Left lung (tissue), 10 donors: ENCODE measurements around the gene POM121. TPM values are rescaled to one million over a fixed set of nuclear protein-coding genes. Genes with fewer than 3 reads are reported as not detected.
"Not testable (repeated sequence)": the region's sequence is repeated elsewhere in the genome, so short reads cannot be mapped to it uniquely, and the experiment has no call there.

Experiments
- ATAC-seq: fragments of 200-7000 bp; cut with Tn5 transposase; one replicate; pipeline ENCODE4 v1.9.1; 2020; ENCODE audit warnings: moderate library complexity
- DNase-seq, 4 donors: peaks; one replicate each; pipeline ENCODE4 v3.0.0-alpha.2; 2013 to 2020
- H3K27ac ChIP-seq, 2 donors: fragments of 200-600 bp; sonication (generic) in 1 of 2; one replicate each; pipeline versions ENCODE4 v1.5.0 to v1.8.0; 2020 to 2021
- H3K27me3 ChIP-seq, 2 donors: fragments of 200-600 bp; sonication (generic) in 1 of 2; one replicate each; pipeline versions ENCODE4 v1.5.0 to v1.8.0; 2020 to 2021
- H3K36me3 ChIP-seq, 2 donors: fragments of 200-600 bp; sonication (generic) in 1 of 2; one replicate each; pipeline versions ENCODE4 v1.5.0 to v1.8.0; 2020 to 2021
- H3K4me1 ChIP-seq, 2 donors: fragments of 200-600 bp; one replicate each; pipeline ENCODE4 v1.8.0; 2021
- H3K4me3 ChIP-seq, 2 donors: fragments of 200-600 bp; sonication (generic) in 1 of 2; one replicate each; pipeline versions ENCODE4 v1.5.0 to v1.8.0; 2020 to 2021; ENCODE audit warnings: mild to moderate bottlenecking in 1 of 2
- H3K9me3 ChIP-seq, 2 donors: fragments of 200-600 bp; sonication (generic) in 1 of 2; one replicate each; pipeline versions ENCODE4 v1.5.0 to v1.8.0; 2020 to 2021
- intact Hi-C, 2 donors: fragments of 100-400 bp; cut with DNase I; formaldehyde crosslinking; loops; one replicate each; pipeline versions ENCODE4 v1.11.2 to v1.14.2; 2022
- polyA plus RNA-seq, 6 donors: library from polyadenylated mRNA; unstranded; fragments of 120-200 nt; gene quantifications; one replicate each; pipeline ENCODE4 v1.2.1, GENCODE V29; 2013; ENCODE audit not compliant: insufficient read length in 6 of 6
- total RNA-seq, 2 donors: library from RNA; stranded (reverse); fragmentation: NEBNext Ultra II Directional; extraction: Animal tissue kit (Norgen Biotek cat#: 25700); gene quantifications; one replicate each; pipeline ENCODE4 v1.2.1, GENCODE V29; 2021
- donor health status: DM: no; HTN: yes; CAD: no.
- donor health status: DM: no; HTN: no; CAD: no.

The POM121 gene
- total and polyA plus RNA-seq, 8 donors: 28.8 to 50.5 (median 42.2) TPM

DNA sequence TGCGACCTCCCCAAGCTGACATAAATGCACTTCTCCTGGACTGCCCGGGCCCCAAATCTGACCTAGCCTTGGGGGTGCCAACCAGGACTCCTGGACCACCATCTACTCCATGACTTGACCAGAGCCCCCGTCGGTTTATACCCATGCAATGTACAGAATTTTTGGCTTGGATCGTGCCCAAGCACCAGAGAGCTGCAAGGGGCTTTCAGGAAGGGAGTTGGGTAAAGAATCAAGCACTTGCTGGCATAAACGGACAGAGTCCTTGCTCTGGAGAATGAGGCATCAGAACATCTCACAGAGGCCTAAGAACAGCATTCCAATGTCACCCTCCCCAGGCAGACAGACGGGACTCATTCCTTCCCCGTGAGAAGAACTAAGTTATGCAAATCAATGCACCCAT lies 38.2 kb downstream of the POM121 start:
- DNase-seq, H3K36me3 ChIP-seq, H3K4me1 ChIP-seq, H3K4me3 ChIP-seq, H3K27ac ChIP-seq, intact Hi-C loops, ATAC-seq, H3K27me3 ChIP-seq, H3K9me3 ChIP-seq: not testable (repeated sequence)

DNA sequence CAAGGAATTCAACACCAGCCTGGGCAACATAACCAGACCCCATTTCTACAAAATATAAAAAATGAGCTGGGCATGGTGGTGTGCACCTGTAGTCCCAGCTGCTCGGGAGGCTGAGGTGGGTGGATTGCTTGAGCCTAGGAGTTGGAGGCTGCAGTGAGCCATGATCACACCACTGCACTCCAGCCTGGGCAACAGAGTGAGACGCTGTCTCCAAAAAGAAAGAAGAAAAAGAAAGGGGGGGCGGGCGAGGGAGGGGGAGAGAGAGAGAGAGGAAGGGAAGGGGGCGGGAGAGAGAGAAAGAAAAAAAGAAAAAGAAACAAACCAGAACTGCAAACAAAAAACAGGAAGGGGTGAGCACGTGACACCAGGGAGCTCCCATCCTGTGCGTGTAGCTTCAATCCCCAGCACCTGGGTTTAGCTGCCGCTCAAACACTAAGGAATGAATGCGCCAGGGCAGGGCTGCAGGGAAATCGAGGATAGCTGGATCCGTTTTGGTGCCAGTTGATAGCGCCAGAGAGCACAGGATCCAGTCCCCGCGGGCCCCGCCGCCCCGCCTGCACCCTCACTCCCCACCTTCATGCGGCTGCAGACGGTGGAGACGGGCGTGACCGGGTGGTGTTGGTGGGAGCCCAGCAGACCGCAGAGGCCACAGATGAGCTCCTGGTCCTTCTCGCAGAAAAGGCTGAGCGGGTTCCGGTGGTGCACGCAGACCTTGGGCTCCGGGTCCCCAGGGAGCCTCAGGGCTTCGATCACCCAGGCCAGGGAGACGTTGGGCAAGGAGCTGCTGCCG lies 40.5 kb downstream of the POM121 start:
- H3K4me3 ChIP-seq, H3K27ac ChIP-seq, H3K9me3 ChIP-seq, intact Hi-C loops, DNase-seq, H3K4me1 ChIP-seq, H3K36me3 ChIP-seq, H3K27me3 ChIP-seq: not testable (repeated sequence)
- ATAC-seq: peak; percentile 2

DNA sequence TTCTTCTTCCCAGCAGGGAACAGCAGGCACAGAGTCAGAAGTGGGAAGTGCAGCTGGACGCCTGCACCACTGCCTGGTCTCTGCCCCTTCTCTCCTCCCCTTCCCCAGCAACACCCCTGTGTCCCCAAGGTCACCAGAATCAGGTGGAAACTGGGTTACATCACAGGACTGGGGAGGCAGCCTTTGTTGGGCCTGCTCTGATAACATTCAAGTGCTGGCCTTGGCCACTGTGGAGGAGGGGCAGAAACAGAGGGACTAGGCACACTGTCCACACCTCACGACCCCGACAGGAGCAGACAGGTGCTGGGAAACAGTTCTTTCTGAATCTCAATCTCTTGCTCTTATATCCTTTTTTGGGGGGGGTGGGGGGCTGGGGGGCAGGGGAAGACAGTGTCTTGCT lies 42.0 kb downstream of the POM121 start:
- H3K4me3 ChIP-seq, DNase-seq, H3K27me3 ChIP-seq, ATAC-seq, intact Hi-C loops, H3K4me1 ChIP-seq, H3K9me3 ChIP-seq, H3K36me3 ChIP-seq, H3K27ac ChIP-seq: not testable (repeated sequence)

DNA sequence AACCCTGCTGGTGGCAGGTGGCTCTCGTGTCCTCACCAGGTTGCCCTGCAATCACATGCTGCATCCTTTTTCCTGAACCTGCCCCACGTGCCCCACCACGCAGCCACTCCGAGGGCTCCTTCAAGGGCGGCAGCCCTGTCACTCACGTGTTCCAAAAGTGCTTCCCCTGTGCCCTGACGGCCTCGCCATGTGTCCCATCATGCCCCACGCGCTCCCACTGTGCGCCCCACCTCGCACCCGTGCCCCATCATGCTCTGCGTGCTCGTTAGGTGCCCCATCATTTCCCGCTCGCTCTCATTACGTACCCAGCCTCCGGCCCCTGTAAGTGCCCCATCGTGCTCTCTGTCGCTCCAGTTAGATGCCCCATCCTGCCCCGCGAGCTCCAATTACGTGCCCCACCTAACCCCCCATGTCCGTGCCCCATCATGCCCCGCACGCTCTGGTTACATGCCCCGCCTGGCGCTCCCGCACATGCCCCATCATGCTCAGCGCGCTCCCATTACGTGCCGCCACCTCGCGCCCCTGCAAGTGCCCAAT lies 44.2 kb downstream of the POM121 start, which contains the start of gene TRIM74:
Gene TRIM74 (minus strand): TSS at position 487 of the 537 bp plus-strand sequence. CDS start 3,309 bp downstream, outside the sequence.
- H3K27me3 ChIP-seq, H3K4me1 ChIP-seq, H3K9me3 ChIP-seq, ATAC-seq, H3K4me3 ChIP-seq, H3K27ac ChIP-seq, H3K36me3 ChIP-seq, intact Hi-C loops: not testable (repeated sequence)
- peak in 1 of 4 donors; percentile 53 for DNase-seq

DNA sequence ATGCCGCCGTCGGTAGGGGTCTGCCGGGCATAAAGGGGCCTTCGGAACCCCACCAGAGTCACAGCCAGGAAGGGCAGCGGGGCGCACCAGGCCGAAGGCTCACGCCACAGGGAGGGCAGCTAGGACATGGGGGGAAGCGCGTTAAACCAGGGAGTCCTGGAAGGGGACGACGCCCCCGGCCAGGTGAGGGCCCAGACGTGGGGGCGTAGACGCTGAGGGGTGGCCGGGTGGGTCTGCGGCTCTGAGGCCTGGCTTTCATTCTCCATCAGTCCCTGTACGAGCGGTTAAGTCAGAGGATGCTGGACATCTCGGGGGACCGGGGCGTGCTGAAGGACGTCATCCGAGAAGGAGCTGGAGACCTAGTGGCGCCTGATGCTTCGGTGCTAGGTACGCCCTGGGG lies 44.8 kb downstream of the POM121 start:
- H3K27ac ChIP-seq, H3K36me3 ChIP-seq, H3K4me1 ChIP-seq, H3K9me3 ChIP-seq, H3K4me3 ChIP-seq, DNase-seq, H3K27me3 ChIP-seq, intact Hi-C loops, ATAC-seq: not testable (repeated sequence)

DNA sequence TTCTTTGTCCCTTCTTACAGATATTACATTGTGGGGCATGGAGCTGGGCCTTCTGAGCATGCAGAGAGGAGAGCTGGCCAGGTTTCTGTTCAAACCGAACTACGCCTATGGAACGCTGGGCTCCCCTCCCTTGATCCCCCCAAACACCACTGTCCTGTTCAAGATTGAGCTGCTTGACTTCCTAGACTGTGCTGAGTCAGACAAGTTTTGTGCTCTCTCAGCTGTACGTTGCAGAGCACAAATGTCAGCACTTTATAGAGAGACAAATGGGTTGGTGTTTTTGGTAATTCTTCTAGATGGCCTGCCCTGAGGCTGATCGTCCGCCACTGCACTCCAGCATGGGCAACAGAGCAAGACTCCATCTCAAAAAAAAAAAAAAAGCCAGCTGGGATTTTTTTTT lies 46.6 kb downstream of the POM121 start:
- H3K4me1 ChIP-seq, H3K27ac ChIP-seq, H3K36me3 ChIP-seq, H3K4me3 ChIP-seq, intact Hi-C loops, DNase-seq, H3K9me3 ChIP-seq, H3K27me3 ChIP-seq: not testable (repeated sequence)
- peak; percentile 30 for ATAC-seq

DNA sequence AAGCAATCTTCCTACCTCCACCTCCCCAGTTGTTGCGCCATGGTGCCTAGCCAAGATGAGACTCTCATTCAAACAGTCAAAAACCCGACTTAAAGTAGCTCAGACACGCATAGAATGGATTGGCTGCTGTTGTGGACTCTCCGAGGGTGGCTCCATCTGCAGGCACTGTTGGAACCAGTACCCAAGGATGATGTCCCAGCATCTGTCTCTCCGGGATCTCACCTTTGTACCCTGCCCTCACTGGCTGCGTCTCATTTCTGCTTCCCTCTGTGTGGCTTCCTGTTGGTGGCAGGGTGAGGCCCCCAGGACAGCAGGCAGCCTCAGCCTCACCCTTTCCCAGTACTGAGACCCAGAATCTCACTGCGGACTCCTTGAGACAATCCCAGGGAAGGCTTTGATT lies 49.9 kb downstream of the POM121 start:
- DNase-seq, H3K36me3 ChIP-seq, H3K27ac ChIP-seq, H3K27me3 ChIP-seq, ATAC-seq, H3K9me3 ChIP-seq, H3K4me1 ChIP-seq, intact Hi-C loops, H3K4me3 ChIP-seq: not testable (repeated sequence)

DNA sequence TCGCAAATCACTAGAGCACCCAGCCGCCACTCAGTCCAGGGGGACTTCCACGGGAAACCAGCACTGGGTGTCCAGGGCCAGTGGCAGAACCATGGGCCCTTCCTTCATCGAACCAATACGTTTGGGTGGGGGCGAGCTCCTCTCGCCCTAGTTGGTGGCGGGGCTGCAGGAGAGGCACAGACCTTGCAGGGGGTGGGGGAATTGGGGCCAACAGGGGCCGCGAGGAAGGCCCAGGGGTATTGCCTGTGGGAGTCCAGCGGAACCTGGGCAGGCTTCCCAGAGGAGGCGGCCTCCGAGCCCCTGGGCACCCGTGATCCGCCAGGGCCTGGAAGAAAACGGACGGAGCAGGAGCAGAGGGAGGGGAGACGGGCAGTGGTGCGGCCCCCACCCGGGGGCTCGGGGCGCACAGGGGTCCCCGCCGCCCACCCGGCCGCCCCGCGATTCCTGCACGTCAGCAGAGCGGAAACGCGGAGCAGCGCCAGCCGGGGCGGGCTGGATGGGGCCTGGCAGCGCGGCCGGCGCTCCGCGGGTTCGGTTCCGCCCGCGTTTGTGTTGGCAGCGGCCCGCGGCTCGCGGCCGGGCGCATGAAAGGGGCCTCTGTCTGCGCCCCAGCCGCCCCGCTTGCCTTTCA lies 50.9 kb downstream of the POM121 start:
- H3K36me3 ChIP-seq, H3K27ac ChIP-seq, H3K9me3 ChIP-seq, intact Hi-C loops, H3K4me1 ChIP-seq, H3K27me3 ChIP-seq, H3K4me3 ChIP-seq, ATAC-seq: not testable (repeated sequence)
- peak in 1 of 4 donors; percentile 68 for DNase-seq

DNA sequence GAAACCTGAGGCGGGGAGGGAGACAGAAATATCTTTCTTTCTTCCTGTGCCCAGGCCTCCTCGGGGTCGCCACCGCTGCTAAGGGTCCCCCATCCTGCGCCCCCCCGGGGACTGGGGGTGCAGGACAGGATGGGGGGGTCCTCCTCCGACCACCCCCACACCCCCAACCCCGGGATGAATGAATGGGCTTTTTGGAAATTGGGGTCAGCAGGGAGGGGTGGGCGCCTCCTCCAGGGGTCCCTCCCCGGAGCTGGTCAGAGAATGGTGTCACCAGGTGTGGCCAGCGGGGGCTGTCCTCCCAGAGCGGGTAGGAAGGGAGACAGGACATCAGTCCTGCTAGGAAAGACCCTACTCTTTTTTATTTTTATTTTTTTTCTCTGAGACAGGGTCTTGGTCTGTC lies 51.5 kb downstream of the POM121 start:
- ATAC-seq, intact Hi-C loops, DNase-seq: not testable (repeated sequence)

DNA sequence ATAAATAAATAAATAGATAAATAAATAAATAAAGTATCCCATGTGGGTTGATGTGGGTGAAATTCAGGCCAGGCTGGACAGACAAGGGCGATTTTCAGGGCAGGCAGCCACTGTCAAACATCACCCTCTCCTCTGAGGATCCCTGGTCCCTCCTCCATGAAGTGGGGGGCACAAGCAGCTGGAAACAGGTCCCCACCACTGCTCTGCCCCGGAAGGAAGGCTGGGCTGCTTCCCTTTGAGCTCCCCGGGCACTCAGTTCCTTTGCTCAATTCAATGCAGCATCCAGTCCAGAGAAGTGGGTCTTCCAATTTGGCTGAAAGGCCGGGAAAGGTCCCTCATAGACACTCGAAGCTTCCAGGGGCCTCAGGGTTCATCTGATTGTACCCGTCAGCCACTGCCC lies 55.5 kb downstream of the POM121 start:
- H3K4me1 ChIP-seq, ATAC-seq, H3K36me3 ChIP-seq, DNase-seq, H3K4me3 ChIP-seq, H3K27me3 ChIP-seq, H3K9me3 ChIP-seq, intact Hi-C loops, H3K27ac ChIP-seq: not testable (repeated sequence)

More for the DNA sequence above, 51.5 kb downstream of the POM121 start:
- H3K36me3 ChIP-seq, H3K27ac ChIP-seq, H3K27me3 ChIP-seq, H3K9me3 ChIP-seq, H3K4me3 ChIP-seq, H3K4me1 ChIP-seq: not testable (repeated sequence)

DNA sequence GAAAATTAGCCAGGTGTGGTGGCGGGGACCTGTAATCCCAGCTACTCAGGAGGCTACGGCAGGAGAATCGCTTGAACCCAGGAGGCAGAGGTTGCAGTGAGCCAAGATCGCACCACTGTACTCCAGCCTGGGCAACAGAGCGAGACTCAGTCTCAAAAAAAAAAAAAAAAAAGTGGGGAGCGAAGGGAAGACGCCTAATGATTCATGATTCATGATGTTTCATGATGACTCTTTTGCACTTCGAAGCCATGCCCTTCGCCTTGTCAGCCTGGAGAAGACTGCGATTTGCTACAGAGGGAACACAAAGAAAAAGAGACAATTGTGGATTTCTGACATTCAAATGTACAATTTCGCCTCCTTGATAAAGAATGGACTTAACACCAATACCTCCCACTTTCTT lies 57.2 kb downstream of the POM121 start:
- H3K4me1 ChIP-seq, intact Hi-C loops, H3K36me3 ChIP-seq, H3K4me3 ChIP-seq, H3K9me3 ChIP-seq, H3K27me3 ChIP-seq, ATAC-seq, DNase-seq, H3K27ac ChIP-seq: not testable (repeated sequence)

DNA sequence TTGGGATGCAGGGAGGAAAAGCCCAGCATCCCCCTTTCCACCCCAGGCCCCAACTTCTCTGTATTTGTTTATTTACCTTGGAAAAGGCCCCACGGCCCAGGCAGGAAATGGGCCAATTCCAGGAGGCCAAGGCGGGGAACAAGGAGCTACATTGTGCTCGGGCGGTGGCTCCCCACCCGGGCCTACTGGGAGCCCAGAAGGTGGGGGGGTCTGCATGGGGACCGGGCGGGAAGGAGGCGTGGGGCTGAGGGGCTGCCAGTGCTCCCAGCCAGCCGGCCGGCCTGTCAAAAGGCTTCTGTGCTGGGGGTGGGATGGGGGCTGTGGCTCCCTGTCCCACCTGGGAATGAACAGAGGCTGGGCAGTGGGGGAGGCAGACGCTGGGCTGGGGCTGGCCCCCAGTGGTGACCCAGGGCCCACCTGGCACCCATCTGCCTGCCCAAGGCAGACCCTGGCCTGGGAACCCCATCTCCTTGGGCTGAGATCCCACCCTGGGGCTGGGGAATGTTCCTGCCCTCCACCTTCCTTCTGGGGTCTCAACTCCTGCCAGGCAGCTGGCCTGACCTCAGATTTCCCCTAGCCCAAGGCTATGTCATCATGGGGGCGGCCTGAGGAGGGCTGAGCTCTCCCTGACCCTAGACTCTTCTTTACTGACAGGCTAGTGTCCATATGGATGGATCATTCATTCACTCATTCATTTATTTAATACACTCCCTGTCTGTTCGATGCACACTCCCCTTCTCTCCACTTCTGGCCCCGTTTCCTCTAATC lies 65.4 kb downstream of the POM121 start:
- H3K27me3 ChIP-seq, intact Hi-C loops, H3K4me1 ChIP-seq, H3K4me3 ChIP-seq, H3K27ac ChIP-seq, H3K9me3 ChIP-seq, H3K36me3 ChIP-seq: not testable (repeated sequence)
- peak in 1 of 4 donors; percentile 53 for DNase-seq
- peak; percentile 26 for ATAC-seq

DNA sequence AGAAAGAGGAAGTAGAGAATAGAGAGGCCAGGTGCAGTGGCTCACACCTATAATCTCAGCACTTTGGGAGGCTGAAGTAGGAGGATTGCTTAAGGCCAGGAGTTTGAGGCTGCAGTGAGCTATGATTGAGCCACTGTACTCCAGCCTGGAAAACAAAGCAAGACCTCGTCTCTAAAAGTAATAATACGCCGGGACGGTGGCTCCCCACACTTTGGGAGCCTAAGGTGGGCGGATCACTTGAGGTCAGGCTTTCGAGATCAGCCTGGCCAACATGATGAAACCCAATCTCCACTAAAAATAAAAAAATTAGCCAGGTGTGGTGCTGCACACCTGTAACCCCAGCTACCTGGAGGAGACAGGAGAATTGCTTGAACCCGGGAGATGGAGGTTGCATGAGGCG lies 70.6 kb downstream of the POM121 start:
- H3K27me3 ChIP-seq, H3K9me3 ChIP-seq, DNase-seq, H3K4me3 ChIP-seq, H3K27ac ChIP-seq, ATAC-seq, intact Hi-C loops, H3K36me3 ChIP-seq, H3K4me1 ChIP-seq: not testable (repeated sequence)
